Type B pancreatic cell (in vitro differentiated cells): Measurements from ENCODE around the gene SLC35F3. TPM values are rescaled to one million over a fixed set of nuclear protein-coding genes. Genes with fewer than 3 reads are reported as not detected.

Experiments
- DNase-seq: peaks from one replicate; pipeline ENCODE4 v3.0.0; 2021; ENCODE audit warnings: mixed read lengths; ENCODE audit not compliant: unreplicated experiment; ENCODE audit errors: extremely low spot score
- H3K27ac Mint-ChIP-seq: 2 replicates; pipeline ENCODE4 v1.8.0; 2021; ENCODE audit warnings: mild to moderate bottlenecking, mixed read lengths
- H3K27me3 Mint-ChIP-seq: 2 replicates; pipeline ENCODE4 v1.8.0; 2021; ENCODE audit warnings: mixed read lengths
- H3K36me3 Mint-ChIP-seq: 2 replicates; pipeline ENCODE4 v1.8.0; 2021; ENCODE audit warnings: mixed read lengths
- H3K4me1 Mint-ChIP-seq: one replicate; pipeline ENCODE4 v1.8.0; 2021; ENCODE audit warnings: mixed read lengths; ENCODE audit not compliant: unreplicated experiment
- H3K4me3 Mint-ChIP-seq: 2 replicates; pipeline ENCODE4 v1.8.0; 2021; ENCODE audit warnings: mild to moderate bottlenecking, mixed read lengths
- H3K9me3 Mint-ChIP-seq: 2 replicates; pipeline ENCODE4 v1.8.0; 2021; ENCODE audit warnings: mixed read lengths
- total RNA-seq: library from RNA; stranded (reverse); gene quantifications from 2 replicates; pipeline ENCODE4 v1.2.1, GENCODE V29; 2021; ENCODE audit warnings: low replicate concordance
- TF ChIP-seq, protein P1 (sequence below): fragments of 200-600 bp; sonication (generic); conservative IDR thresholded peaks from 2 replicates; pipeline ENCODE4 v1.5.0; 2021; ENCODE audit warnings: antibody characterized with exemption, mild to moderate bottlenecking

The SLC35F3 gene
- total RNA-seq, 1 donor from 2014 or later = 2.1 TPM

DNA sequence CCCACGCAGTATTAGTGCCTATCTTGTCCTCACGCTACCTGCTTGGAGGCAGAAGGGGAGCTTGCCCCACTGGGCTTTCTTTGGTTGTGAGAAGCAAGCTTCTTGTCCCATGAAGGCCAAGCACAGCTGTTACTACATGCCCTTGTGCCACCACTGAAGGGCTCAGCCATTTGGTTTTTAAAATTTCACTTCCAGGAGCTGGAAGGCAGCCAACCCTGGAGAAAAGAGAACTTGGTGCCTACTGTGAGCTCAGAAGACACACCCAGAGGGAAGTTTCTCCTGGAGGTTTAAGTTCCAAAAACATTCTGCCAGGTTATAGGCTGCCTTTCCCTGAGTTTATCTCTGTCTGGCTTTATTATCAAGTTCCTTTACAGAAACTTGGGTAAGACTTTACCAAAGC lies 187.4 kb downstream of the SLC35F3 start:
- no peak overlapping the region for H3K4me3 Mint-ChIP-seq
- DNase-seq = no peak
- H3K9me3 Mint-ChIP-seq = no peaks in the 10 kb centered on the region
- H3K27me3 Mint-ChIP-seq = peaks cover 44% of the 10 kb centered on the region
- no peaks in the 10 kb centered on the region for H3K36me3 Mint-ChIP-seq
- no peaks in the 10 kb centered on the region for H3K4me1 Mint-ChIP-seq
- TF ChIP-seq, protein P1, sequence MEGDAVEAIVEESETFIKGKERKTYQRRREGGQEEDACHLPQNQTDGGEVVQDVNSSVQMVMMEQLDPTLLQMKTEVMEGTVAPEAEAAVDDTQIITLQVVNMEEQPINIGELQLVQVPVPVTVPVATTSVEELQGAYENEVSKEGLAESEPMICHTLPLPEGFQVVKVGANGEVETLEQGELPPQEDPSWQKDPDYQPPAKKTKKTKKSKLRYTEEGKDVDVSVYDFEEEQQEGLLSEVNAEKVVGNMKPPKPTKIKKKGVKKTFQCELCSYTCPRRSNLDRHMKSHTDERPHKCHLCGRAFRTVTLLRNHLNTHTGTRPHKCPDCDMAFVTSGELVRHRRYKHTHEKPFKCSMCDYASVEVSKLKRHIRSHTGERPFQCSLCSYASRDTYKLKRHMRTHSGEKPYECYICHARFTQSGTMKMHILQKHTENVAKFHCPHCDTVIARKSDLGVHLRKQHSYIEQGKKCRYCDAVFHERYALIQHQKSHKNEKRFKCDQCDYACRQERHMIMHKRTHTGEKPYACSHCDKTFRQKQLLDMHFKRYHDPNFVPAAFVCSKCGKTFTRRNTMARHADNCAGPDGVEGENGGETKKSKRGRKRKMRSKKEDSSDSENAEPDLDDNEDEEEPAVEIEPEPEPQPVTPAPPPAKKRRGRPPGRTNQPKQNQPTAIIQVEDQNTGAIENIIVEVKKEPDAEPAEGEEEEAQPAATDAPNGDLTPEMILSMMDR = no peak
- no peak overlapping the region for H3K27ac Mint-ChIP-seq

DNA sequence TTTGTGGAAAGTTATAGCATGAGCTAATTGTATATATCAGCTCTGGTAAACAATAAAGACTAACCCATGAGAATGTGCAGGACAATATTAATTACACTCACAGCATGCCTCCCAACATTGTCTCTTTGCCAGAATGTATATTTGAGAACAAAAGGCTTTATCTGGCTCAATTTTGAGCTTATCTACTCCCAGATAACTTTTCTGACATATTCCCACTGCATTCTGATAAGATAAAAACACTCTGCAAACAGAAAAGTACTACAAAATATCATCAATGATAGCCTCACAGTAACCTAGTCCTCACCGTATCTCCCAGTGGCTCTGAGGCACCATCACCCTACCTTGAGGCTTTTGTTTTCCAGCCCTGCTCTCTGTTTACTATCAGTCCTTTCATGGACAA lies 188.6 kb downstream of the SLC35F3 start:
- H3K4me1 Mint-ChIP-seq = no peaks in the 10 kb centered on the region
- peaks cover 32% of the 10 kb centered on the region for H3K27me3 Mint-ChIP-seq
- no peak for DNase-seq
- no peak overlapping the region for H3K27ac Mint-ChIP-seq
- no peaks in the 10 kb centered on the region for H3K9me3 Mint-ChIP-seq
- H3K36me3 Mint-ChIP-seq = no peaks in the 10 kb centered on the region
- TF ChIP-seq, protein P1 = no peak
- H3K4me3 Mint-ChIP-seq = no peak overlapping the region

DNA sequence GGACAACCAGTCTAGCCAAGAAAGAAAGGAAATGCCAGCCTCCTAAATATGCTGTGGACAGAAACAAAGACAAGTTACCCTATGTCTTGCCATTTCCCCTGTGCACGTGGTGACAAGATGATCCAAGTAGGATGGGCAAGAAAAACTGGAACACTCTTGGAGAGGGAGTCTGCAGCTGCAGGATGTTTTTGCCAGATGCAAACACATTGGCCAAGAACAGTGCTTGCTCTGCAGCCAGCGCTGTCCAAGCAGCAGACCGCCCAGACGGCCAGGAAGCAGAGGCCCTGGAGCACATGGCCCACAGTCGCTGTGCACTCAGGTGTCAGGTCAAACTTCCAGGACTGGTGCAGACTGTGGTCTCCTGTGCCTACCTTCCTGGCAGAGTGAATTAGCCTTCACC lies 189.3 kb downstream of the SLC35F3 start:
- no peak overlapping the region for H3K4me3 Mint-ChIP-seq
- H3K27me3 Mint-ChIP-seq = peaks cover 32% of the 10 kb centered on the region
- TF ChIP-seq, protein P1 = no peak
- no peaks in the 10 kb centered on the region for H3K9me3 Mint-ChIP-seq
- no peak for DNase-seq
- no peaks in the 10 kb centered on the region for H3K4me1 Mint-ChIP-seq
- no peak overlapping the region for H3K27ac Mint-ChIP-seq
- H3K36me3 Mint-ChIP-seq = no peaks in the 10 kb centered on the region

DNA sequence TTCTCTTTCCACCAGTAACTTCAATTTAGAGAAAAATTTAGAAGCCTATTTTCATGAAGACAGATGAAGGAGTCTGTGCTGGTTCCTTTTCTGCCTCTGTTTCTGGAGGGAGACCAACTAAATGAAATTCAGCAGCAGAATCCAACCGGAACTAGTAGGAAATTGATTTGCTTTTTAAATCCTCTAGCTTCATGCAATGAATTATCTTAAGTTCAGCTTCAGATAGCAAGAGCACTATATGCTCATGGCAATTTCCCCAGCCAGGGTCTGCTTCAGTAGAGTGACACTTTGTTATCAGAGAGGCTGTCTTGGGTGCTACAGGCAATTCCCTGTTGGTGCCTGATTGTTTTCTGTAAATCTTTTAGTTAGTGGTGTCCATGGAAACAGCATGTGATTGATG lies 189.7 kb downstream of the SLC35F3 start:
- DNase-seq = no peak
- no peaks in the 10 kb centered on the region for H3K4me1 Mint-ChIP-seq
- H3K36me3 Mint-ChIP-seq = no peaks in the 10 kb centered on the region
- H3K9me3 Mint-ChIP-seq = no peaks in the 10 kb centered on the region
- peaks cover 29% of the 10 kb centered on the region for H3K27me3 Mint-ChIP-seq
- no peak overlapping the region for H3K27ac Mint-ChIP-seq
- TF ChIP-seq, protein P1 = no peak
- no peak overlapping the region for H3K4me3 Mint-ChIP-seq

DNA sequence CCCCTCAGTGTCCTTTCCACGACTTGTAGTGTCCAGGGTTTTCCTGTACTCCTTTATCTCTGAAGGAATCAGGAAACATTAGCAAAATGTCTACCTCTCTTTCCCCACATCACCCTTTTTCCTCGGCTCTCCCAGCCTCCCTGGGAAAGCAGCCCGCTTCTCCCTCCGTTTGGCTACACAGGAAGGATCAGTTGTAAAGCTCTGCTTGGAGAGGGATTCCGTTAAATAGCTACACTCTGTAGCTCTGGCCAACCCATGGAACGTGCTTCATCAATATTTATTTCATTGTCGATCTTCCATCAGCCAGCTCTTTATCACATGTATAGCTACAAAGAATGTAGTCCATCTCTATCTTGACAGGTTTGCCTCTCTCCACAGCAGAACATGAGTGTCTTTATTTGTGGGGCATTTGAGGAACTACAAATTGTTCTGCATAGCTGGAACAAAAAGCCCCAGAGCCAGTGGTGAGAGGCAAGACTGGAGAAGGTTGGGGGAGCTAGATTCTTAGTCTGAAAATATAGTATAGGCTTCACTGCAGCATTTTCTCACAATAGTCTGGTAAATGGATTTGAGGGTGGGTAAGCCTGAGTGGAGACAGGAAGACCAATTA lies 191.8 kb downstream of the SLC35F3 start:
- H3K36me3 Mint-ChIP-seq = no peaks in the 10 kb centered on the region
- H3K4me3 Mint-ChIP-seq = no peak overlapping the region
- TF ChIP-seq, protein P1 = no peak
- H3K27me3 Mint-ChIP-seq = peaks cover 17% of the 10 kb centered on the region
- H3K4me1 Mint-ChIP-seq = no peaks in the 10 kb centered on the region
- no peak for DNase-seq
- no peak overlapping the region for H3K27ac Mint-ChIP-seq
- H3K9me3 Mint-ChIP-seq = no peaks in the 10 kb centered on the region

DNA sequence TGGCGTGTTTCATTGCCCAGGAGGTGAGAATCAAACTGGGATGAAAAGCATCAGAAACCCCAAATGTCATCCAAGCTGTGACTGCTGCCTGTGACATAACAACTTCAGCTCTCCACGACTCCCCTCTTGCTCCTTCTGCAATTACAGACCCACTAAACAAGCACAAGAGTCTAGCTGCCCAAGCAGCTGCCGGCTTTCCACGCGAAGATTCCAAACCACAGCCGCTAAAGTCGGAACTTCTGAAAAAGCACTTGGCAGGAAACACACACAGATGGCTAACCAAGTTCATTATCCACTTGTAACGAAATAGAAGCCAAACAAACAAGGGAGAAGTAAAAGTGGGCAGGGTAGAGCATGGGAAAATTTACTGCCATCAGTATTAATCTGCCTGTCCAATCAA lies 198.1 kb downstream of the SLC35F3 start:
- Mint-ChIP-seq H3K9me3 (no peaks in the 10 kb centered on the region), H3K4me3 (no peak overlapping the region), H3K4me1 (no peaks in the 10 kb centered on the region), H3K36me3 (no peaks in the 10 kb centered on the region), H3K27ac (no peak overlapping the region), H3K27me3 (peaks cover 16% of the 10 kb centered on the region)
- no peak for DNase-seq
- TF ChIP-seq, protein P1 = no peak
